Heart left ventricle (tissue), 16 donors: ENCODE results near the gene CHD3. TPM values are rescaled to one million over a fixed set of nuclear protein-coding genes. Genes with fewer than 3 reads are reported as not detected.

ENCODE experiments used
- ATAC-seq, 4 donors: fragments of 200-7000 bp; cut with Tn5 transposase; one replicate each; pipeline ENCODE4 v1.9.1; 2020 to 2022; ENCODE audit warnings: moderate library complexity in 4 of 4, mild to moderate bottlenecking in 3 of 4, moderate number of reproducible peaks in 1 of 4
- DNase-seq, 5 donors: peaks; one replicate each; pipeline ENCODE4 v3.0.0-alpha.2; 2020
- H3K27ac ChIP-seq, 12 donors: fragments of 200-600 bp; sonication (generic) in 4 of 12; one replicate each; pipeline versions ENCODE4 v1.5.0 to v1.8.0; 2016 to 2022; ENCODE audit warnings: mild to moderate bottlenecking in 2 of 12
- H3K27me3 ChIP-seq, 9 donors: fragments of 200-600 bp; sonication (generic) in 2 of 9; one replicate each; pipeline versions ENCODE4 v1.5.1 to v1.8.0; 2016 to 2022; ENCODE audit warnings: mild to moderate bottlenecking in 3 of 9
- H3K36me3 ChIP-seq, 9 donors: fragments of 200-600 bp; sonication (generic) in 2 of 9; one replicate each; pipeline versions ENCODE4 v1.5.0 to v1.8.0; 2018 to 2022; ENCODE audit warnings: mild to moderate bottlenecking in 2 of 9
- H3K4me1 ChIP-seq, 12 donors: fragments of 200-600 bp; sonication (generic) in 4 of 12; one replicate each; pipeline versions ENCODE4 v1.5.0 to v1.8.0; 2016 to 2022; ENCODE audit warnings: mild to moderate bottlenecking in 3 of 12
- H3K4me3 ChIP-seq, 12 donors: fragments of 200-600 bp; sonication (generic) in 4 of 12; one replicate each; pipeline versions ENCODE4 v1.5.0 to v1.8.0; 2017 to 2022; ENCODE audit warnings: mild to moderate bottlenecking in 9 of 12, moderate library complexity in 4 of 12
- H3K9me3 ChIP-seq, 12 donors: fragments of 200-600 bp; sonication (generic) in 4 of 12; one replicate each; pipeline versions ENCODE4 v1.5.0 to v1.8.0; 2016 to 2022; ENCODE audit warnings: mild to moderate bottlenecking in 1 of 12
- CTCF ChIP-seq, 12 donors: fragments of 200-600 bp; sonication (generic) in 4 of 12; IDR thresholded peaks; one replicate each; pipeline versions ENCODE4 v1.5.0 to v1.8.0; 2018 to 2022; ENCODE audit warnings: antibody characterized with exemption in 12 of 12, mild to moderate bottlenecking in 5 of 12
- POLR2A ChIP-seq, 2 donors: fragments of 450-650 bp; IDR thresholded peaks; one replicate each; pipeline ENCODE4 v1.6.1; 2017; ENCODE audit warnings: antibody characterized with exemption in 2 of 2, mild to moderate bottlenecking in 2 of 2, moderate library complexity in 2 of 2
- WGBS, 4 donors: extraction: QIAGEN DNeasy Blood & Tissue Kit in 2 of 4; methylation state at CpG; one replicate each; pipeline versions ENCODE4 v1.1.5 to v1.1.7; 2013 to 2018; 5-methylcytosine and 5-hydroxymethylcytosine counted together
- intact Hi-C, 10 donors: fragments of 100-400 bp; cut with DNase I; formaldehyde crosslinking; loops; one replicate each; pipeline versions ENCODE4 v1.11.1 to v1.14.2; 2022
- polyA plus RNA-seq, 2 donors: library from polyadenylated mRNA; stranded (reverse); fragments of 200-250 nt; gene quantifications; one replicate each; pipeline ENCODE4 v1.2.3, GENCODE V29; 2013
- total RNA-seq, 9 donors: library from RNA; depleted of rRNA in 2 of 9; stranded (reverse); fragments of >200 nt in 2 of 9; fragmentation: NEBNext Ultra II Directional in 3 of 9; extraction: Animal tissue kit (Norgen Biotek cat#: 25700) in 3 of 9; gene quantifications; one replicate each; pipeline versions ENCODE4 v1.1.0 to v1.2.4, GENCODE V29; 2016 to 2023
- donor health status: ischemic (EF 13 %, LVEDD 7.1; RV severe dilation, severe dysfunction).
- donor health status: healthy with polysubstance abuse.
- donor health status: DM: no; HTN: yes; CAD: no.
- donor health status: DM: no; HTN: no; CAD: no.
- donor health status: ischemic (EF 25% LVEDD 6.9; RV normal size, moderate dysfunction).
- donor health status: ischemic (EF 25% LVEDD 5.7; RV mildly dilated, moderate dysfunction).
- donor health status: healthy.
- donor health status: DM: yes; HTN: yes; CAD: no.
- donor health status: ischemic (EF 35%, LVEDD 5.7; RV mildly dilated, moderate dysfunction).
- donor health status: nonischemic (EF 11% LVEDD 7.7; RV severe dilation, severe dysfunction).
- donor health status: DM: yes; HTN: yes; CAD: no.
- donor health status: PGD.
- donor health status: ischemic (EF 29% LVEDD 5.4; RV normal size, mild dysfunction).
- donor health status: nonischemic (EF 23%, LVEDD 6.1; RV moderate dilation, normal function).

Gene CHD3
- total and polyA plus RNA-seq, 11 donors = 6.7 to 30.6 (median 14.3) TPM

- no peaks in the 10 kb centered on the region for H3K9me3 ChIP-seq
- WGBS, 4 donors = 42 to 54% (median 51%) methylated on average over 2 of the region's 2 CpGs
- intact Hi-C loops = no loop called here
- TF ChIP-seq CTCF (IDR thresholded peaks at IDR 0.05) (no peak), POLR2A (IDR thresholded peaks at IDR 0.05) (no peak)
- ATAC-seq (no peak), DNase-seq (no peak)
- no peak overlapping the region for H3K4me3 ChIP-seq
- peaks cover 0 to 10% (median 0%) of the 10 kb centered on the region in 9 donors for H3K27me3 ChIP-seq
- H3K27ac ChIP-seq = no peak overlapping the region
- no peaks in the 10 kb centered on the region for H3K36me3 ChIP-seq
- H3K4me1 ChIP-seq = peaks cover 0 to 5% (median 0%) of the 10 kb centered on the region in 12 donors
These were observed 72.8 kb downstream of the CHD3 start for GRCh38 chr17:7961421-7961820.

Other genes starting within 250 kb of the CHD3 start
- gene ATP1B2, start 237.9 kb upstream of the CHD3 start, total RNA-seq = 1 to 10 TPM; 1.3 to 6.6 (median 2.9) TPM
- 1 to 10 TPM in 1 of 2 donors, under 1 TPM in 1; 0.60 to 2.6 TPM for gene ATP1B2, start 237.9 kb upstream of the CHD3 start, polyA plus RNA-seq
- 10 to 100 TPM; 10.0 to 44.6 (median 12.8) TPM for gene TP53, start 201.3 kb upstream of the CHD3 start, total RNA-seq
- 1 to 10 TPM; 6.8 to 9.0 TPM for gene TP53, start 201.3 kb upstream of the CHD3 start, polyA plus RNA-seq
- gene WRAP53, start 200.3 kb upstream of the CHD3 start, total RNA-seq = 1 to 10 TPM; 3.7 to 9.8 (median 4.8) TPM
- gene WRAP53, start 200.3 kb upstream of the CHD3 start, polyA plus RNA-seq = 10 to 100 TPM in 1 of 2 donors, 1 to 10 TPM in 1; 5.4 to 12.0 TPM
- 1 to 10 TPM in 1 of 9 donors, under 1 TPM in 8; 0.10 to 4.6 (median 0.36) TPM for gene EFNB3, start 183.6 kb upstream of the CHD3 start, total RNA-seq
- gene EFNB3, start 183.6 kb upstream of the CHD3 start, polyA plus RNA-seq = under 1 TPM; 0.15 to 0.43 TPM
- gene DNAH2, start 171.0 kb upstream of the CHD3 start, total RNA-seq = under 1 TPM in 5 of 9 donors, not detected in 4; 0.02 to 0.56 (median 0.05) TPM
- under 1 TPM; 0.04 TPM for gene DNAH2, start 171.0 kb upstream of the CHD3 start, polyA plus RNA-seq
- gene KDM6B, start 54.6 kb upstream of the CHD3 start, total RNA-seq = 10 to 100 TPM in 8 of 9 donors, 1 to 10 TPM in 1; 7.4 to 29.3 (median 24.8) TPM
- gene KDM6B, start 54.6 kb upstream of the CHD3 start, polyA plus RNA-seq = 10 to 100 TPM; 11.6 to 14.4 TPM
- 100 to 1,000 TPM in 1 of 9 donors, 10 to 100 TPM in 8; 16.7 to 130 (median 27.0) TPM for gene TMEM88, start 33.7 kb upstream of the CHD3 start, total RNA-seq
- gene TMEM88, start 33.7 kb upstream of the CHD3 start, polyA plus RNA-seq = 100 to 1,000 TPM in 1 of 2 donors, 10 to 100 TPM in 1; 97.7 to 112 TPM
- 100 to 1,000 TPM in 1 of 9 donors, 10 to 100 TPM in 8; 60.9 to 141 (median 72.4) TPM for gene NAA38, start 31.2 kb upstream of the CHD3 start, total RNA-seq
- gene NAA38, start 31.2 kb upstream of the CHD3 start, polyA plus RNA-seq = 100 to 1,000 TPM in 1 of 2 donors, 10 to 100 TPM in 1; 75.2 to 179 TPM
- 10 to 100 TPM in 8 of 9 donors, 1 to 10 TPM in 1; 9.3 to 20.4 (median 16.6) TPM for gene CYB5D1, start 30.8 kb upstream of the CHD3 start, total RNA-seq
- gene CYB5D1, start 30.8 kb upstream of the CHD3 start, polyA plus RNA-seq = 10 to 100 TPM; 11.7 to 15.5 TPM
- gene RNF227, start 27.5 kb downstream of the CHD3 start, total RNA-seq = 1 to 10 TPM in 5 of 9 donors, under 1 TPM in 4; 0.51 to 4.9 (median 1.1) TPM
- gene RNF227, start 27.5 kb downstream of the CHD3 start, polyA plus RNA-seq = under 1 TPM; 0.79 to 0.88 TPM
- gene KCNAB3, start 41.1 kb downstream of the CHD3 start, total RNA-seq = 1 to 10 TPM in 2 of 9 donors, under 1 TPM in 5, not detected in 2; 0.19 to 1.7 (median 0.38) TPM
- under 1 TPM; 0.22 to 0.88 TPM for gene KCNAB3, start 41.1 kb downstream of the CHD3 start, polyA plus RNA-seq
- gene TRAPPC1, start 43.2 kb downstream of the CHD3 start, total RNA-seq = 100 to 1,000 TPM in 6 of 9 donors, 10 to 100 TPM in 3; 60.8 to 170 (median 125) TPM
- 100 to 1,000 TPM; 136 to 156 TPM for gene TRAPPC1, start 43.2 kb downstream of the CHD3 start, polyA plus RNA-seq
- gene CNTROB, start 43.4 kb downstream of the CHD3 start, total RNA-seq = 10 to 100 TPM in 4 of 9 donors, 1 to 10 TPM in 5; 7.9 to 19.2 (median 9.7) TPM
- gene CNTROB, start 43.4 kb downstream of the CHD3 start, polyA plus RNA-seq = 10 to 100 TPM; 11.2 to 15.4 TPM
- gene GUCY2D, start 113.8 kb downstream of the CHD3 start, total RNA-seq = not detected
- gene GUCY2D, start 113.8 kb downstream of the CHD3 start, polyA plus RNA-seq = under 1 TPM in 1 of 2 donors, not detected in 1; 0.04 TPM
- 1 to 10 TPM in 1 of 9 donors, under 1 TPM in 4, not detected in 4; 0.07 to 2.2 (median 0.18) TPM for gene ALOX15B, start 150.3 kb downstream of the CHD3 start, total RNA-seq
- 1 to 10 TPM in 1 of 2 donors, under 1 TPM in 1; 0.23 to 1.4 TPM for gene ALOX15B, start 150.3 kb downstream of the CHD3 start, polyA plus RNA-seq
- gene ALOX12B, start 198.9 kb downstream of the CHD3 start, total RNA-seq = not detected
- not detected for gene ALOX12B, start 198.9 kb downstream of the CHD3 start, polyA plus RNA-seq
- gene ALOXE3, start 229.7 kb downstream of the CHD3 start, total RNA-seq = not detected
- under 1 TPM in 1 of 2 donors, not detected in 1; 0.12 TPM for gene ALOXE3, start 229.7 kb downstream of the CHD3 start, polyA plus RNA-seq
- under 1 TPM in 4 of 9 donors, not detected in 5; 0.17 to 0.76 (median 0.44) TPM for gene HES7, start 235.3 kb downstream of the CHD3 start, total RNA-seq
- under 1 TPM; 0.23 to 0.40 TPM for gene HES7, start 235.3 kb downstream of the CHD3 start, polyA plus RNA-seq